K562 (cell line): ENCODE results near the gene CATSPER1. TPM values are rescaled to one million over a fixed set of nuclear protein-coding genes. Genes with fewer than 3 reads are reported as not detected.
A peak's percentile ranks its signal among the peaks of the same experiment; 100 is the strongest.

Source experiments
- CREBBP ChIP-seq: IDR thresholded peaks from one replicate; pipeline ENCODE4 v1.6.1; 2012; ENCODE audit warnings: low read depth, mild to moderate bottlenecking, control low read depth, inconsistent platforms, low read length
- CTBP1 ChIP-seq: fragments of 450-650 bp; IDR thresholded peaks from 2 replicates; pipeline ENCODE4 v1.6.1; 2016; ENCODE audit warnings: borderline replicate concordance
- CTCFL ChIP-seq: IDR thresholded peaks from 2 replicates; pipeline ENCODE4 v1.6.1; 2011; ENCODE audit warnings: borderline replicate concordance, low read depth, mild to moderate bottlenecking, moderate library complexity, low read length; ENCODE audit not compliant: insufficient read depth, poor library complexity, severe bottlenecking
- DNMT1 ChIP-seq: fragments of 450-650 bp; IDR thresholded peaks from 2 replicates; pipeline ENCODE4 v1.6.1; 2016; ENCODE audit warnings: antibody characterized with exemption, mild to moderate bottlenecking
- FOXP1 ChIP-seq: sonication (generic); formaldehyde crosslinking; IDR thresholded peaks from 2 replicates; pipeline ENCODE4 v1.8.0; 2022; ENCODE audit warnings: mild to moderate bottlenecking, missing genetic modification reagents
- MYC ChIP-seq, 2 experiments: fragments of 250-450 bp in 1 of 2; sonication (Bioruptor Pico) in 1 of 2; IDR thresholded peaks; 2 replicates each; pipeline versions ENCODE4 v1.5.1 to v1.6.1; 2012 to 2021; ENCODE audit warnings: low read depth in 2 of 2, borderline replicate concordance in 1 of 2, improper control_type of control experiment in 1 of 2, low read length in 1 of 2, mild to moderate bottlenecking in 1 of 2, moderate library complexity in 1 of 2
- SMAD4 ChIP-seq: fragments of 250-450 bp; sonication (Bioruptor Pico); conservative IDR thresholded peaks from 2 replicates; pipeline ENCODE4 v1.8.0; 2021; ENCODE audit warnings: inconsistent platforms, mild to moderate bottlenecking, moderate library complexity
- TFAM ChIP-seq: fragments of 250-450 bp; sonication (Bioruptor Pico); conservative IDR thresholded peaks from 2 replicates; pipeline ENCODE4 v1.5.0; 2021; ENCODE audit warnings: mild to moderate bottlenecking, moderate library complexity
- TGIF2 ChIP-seq: sonication (generic); formaldehyde crosslinking; IDR thresholded peaks from 2 replicates; pipeline ENCODE4 v1.8.1; 2022; ENCODE audit warnings: mild to moderate bottlenecking, missing genetic modification reagents, moderate library complexity
- ZKSCAN8 ChIP-seq: fragments of 200-800 bp; sonication (Bioruptor generic); IDR thresholded peaks from 2 replicates; pipeline ENCODE4 v1.6.1; 2016; ENCODE audit warnings: missing genetic modification characterization, missing compliant biosample characterization
- ZNF175 ChIP-seq: fragments of 200-800 bp; sonication (Bioruptor generic); IDR thresholded peaks from 2 replicates; pipeline ENCODE4 v1.6.1; 2016; ENCODE audit warnings: low read depth, mild to moderate bottlenecking, missing genetic modification characterization, missing compliant biosample characterization
- ZNF277 ChIP-seq: fragments of 250-450 bp; sonication (Bioruptor Pico); IDR thresholded peaks from 2 replicates; pipeline ENCODE4 v1.8.0; 2022; ENCODE audit warnings: inconsistent platforms, mild to moderate bottlenecking, moderate library complexity, borderline replicate concordance
- ZNF3 ChIP-seq: fragments of 250-450 bp; sonication (Bioruptor Pico); IDR thresholded peaks from 2 replicates; pipeline ENCODE4 v1.5.0; 2021; ENCODE audit warnings: mild to moderate bottlenecking, moderate library complexity
- polyA plus RNA-seq, 8 experiments: library from polyadenylated mRNA; depleted of rRNA in 4 of 8; stranded (reverse) in 5 of 8; unstranded in 3 of 8; fragments of >200 nt; fragmentation: Nextera tagmentation in 2 of 8; fragmentation: Illumina TruSeq in 1 of 8; extraction: Ambion mirVana in 2 of 8; extraction: Trizol in 1 of 8; gene quantifications; 2 replicates each; pipeline versions ENCODE4 v1.2.1 to v1.2.3, GENCODE V29; 2011 to 2014; ENCODE audit warnings: inconsistent platforms in 1 of 8, missing spikeins in 1 of 8
- total RNA-seq, 7 experiments: library from RNA; depleted of rRNA in 6 of 7; stranded (reverse); fragments of >200 nt in 6 of 7; fragmentation: Illumina TruSeq in 2 of 7; extraction: Trizol in 2 of 7; gene quantifications; 2 replicates each; pipeline versions ENCODE4 v1.2.1 to v1.2.3, GENCODE V29; 2011 to 2021; ENCODE audit warnings: low replicate concordance in 1 of 7
- TF ChIP-seq, protein P1 (sequence below): sonication (generic); formaldehyde crosslinking; IDR thresholded peaks from 2 replicates; pipeline ENCODE4 v1.9.0; 2022; ENCODE audit warnings: mild to moderate bottlenecking, missing genetic modification reagents
- TF ChIP-seq, protein P2 (sequence below): fragments of 250-450 bp; sonication (Bioruptor Pico); IDR thresholded peaks from 2 replicates; pipeline ENCODE4 v1.4.0; 2020

CATSPER1 gene
- total and polyA plus RNA-seq, 9 of the 15 experiments (the other 6 are each of a cell fraction or from before 2014, with no cell fraction given), result 0.21 to 3.3 (median 0.76) TPM

DNA sequence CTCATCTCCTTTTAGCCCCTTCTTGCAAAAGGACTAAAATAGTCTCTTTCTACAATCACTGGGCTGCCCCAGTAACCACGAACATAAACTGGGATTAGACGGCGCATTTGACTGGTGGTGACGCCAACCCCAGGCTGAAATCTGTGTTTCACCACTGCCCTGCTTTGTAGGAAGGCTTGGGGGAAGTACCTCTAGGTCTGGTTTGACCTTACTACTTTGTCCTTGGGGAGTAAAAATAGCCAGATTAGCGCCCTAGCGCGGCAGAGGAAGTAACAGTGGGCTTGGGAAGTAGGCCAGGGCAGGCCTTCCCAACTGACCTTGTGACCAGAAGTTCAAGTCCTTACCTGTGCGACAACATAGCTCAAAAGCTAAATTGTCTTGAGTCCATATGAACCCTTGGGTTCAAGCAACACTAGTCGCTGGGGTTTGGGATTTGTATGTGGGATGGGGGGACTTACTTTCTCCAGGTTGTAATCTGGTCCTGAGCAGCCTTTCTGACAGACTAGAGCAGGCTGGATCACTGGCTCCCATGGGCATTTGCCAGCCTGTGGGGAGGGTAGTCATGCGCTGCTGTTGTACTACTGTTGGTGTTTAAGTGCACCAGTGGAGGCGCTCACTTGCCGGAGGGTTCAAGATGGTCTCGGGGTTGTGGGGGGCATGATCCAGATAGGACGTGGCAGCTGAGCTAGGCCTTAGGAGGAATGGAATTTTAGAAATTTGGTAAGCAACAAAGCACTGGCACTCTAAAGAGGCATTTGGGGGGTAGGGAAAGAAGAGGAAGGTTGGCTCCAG is 42.8 kb upstream of the CATSPER1 start (continued):
- no peak for TF ChIP-seq TGIF2 (CRISPR knock-in tag)
- no peak for TF ChIP-seq DNMT1
- peak; percentile 1 for TF ChIP-seq CTCFL
- TF ChIP-seq MYC (IDR thresholded peaks at IDR 0.05; ENCODE audit: low read depth, low read length), result no peak
- peak; percentile 61; the same call in 1 of the 2 replicates for TF ChIP-seq MYC (CRISPR knock-in tag; IDR thresholded peaks at IDR 0.05; ENCODE audit: borderline replicate concordance, low read depth)
- no peak for TF ChIP-seq ZNF277
- TF ChIP-seq, protein P1, sequence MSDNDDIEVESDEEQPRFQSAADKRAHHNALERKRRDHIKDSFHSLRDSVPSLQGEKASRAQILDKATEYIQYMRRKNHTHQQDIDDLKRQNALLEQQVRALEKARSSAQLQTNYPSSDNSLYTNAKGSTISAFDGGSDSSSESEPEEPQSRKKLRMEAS (CRISPR knock-in tag), result no peak
- TF ChIP-seq FOXP1 (CRISPR knock-in tag), result no peak
- TF ChIP-seq TFAM (CRISPR knock-in tag), result no peak
- TF ChIP-seq CTBP1, result peak; percentile 23; the same call in 1 of the 2 replicates
- no peak for TF ChIP-seq ZNF3 (CRISPR knock-in tag)
- no peak for TF ChIP-seq ZKSCAN8 (CRISPR knock-in tag)
- TF ChIP-seq SMAD4, result no peak
- TF ChIP-seq ZNF175 (CRISPR knock-in tag), result no peak
- TF ChIP-seq, protein P2, sequence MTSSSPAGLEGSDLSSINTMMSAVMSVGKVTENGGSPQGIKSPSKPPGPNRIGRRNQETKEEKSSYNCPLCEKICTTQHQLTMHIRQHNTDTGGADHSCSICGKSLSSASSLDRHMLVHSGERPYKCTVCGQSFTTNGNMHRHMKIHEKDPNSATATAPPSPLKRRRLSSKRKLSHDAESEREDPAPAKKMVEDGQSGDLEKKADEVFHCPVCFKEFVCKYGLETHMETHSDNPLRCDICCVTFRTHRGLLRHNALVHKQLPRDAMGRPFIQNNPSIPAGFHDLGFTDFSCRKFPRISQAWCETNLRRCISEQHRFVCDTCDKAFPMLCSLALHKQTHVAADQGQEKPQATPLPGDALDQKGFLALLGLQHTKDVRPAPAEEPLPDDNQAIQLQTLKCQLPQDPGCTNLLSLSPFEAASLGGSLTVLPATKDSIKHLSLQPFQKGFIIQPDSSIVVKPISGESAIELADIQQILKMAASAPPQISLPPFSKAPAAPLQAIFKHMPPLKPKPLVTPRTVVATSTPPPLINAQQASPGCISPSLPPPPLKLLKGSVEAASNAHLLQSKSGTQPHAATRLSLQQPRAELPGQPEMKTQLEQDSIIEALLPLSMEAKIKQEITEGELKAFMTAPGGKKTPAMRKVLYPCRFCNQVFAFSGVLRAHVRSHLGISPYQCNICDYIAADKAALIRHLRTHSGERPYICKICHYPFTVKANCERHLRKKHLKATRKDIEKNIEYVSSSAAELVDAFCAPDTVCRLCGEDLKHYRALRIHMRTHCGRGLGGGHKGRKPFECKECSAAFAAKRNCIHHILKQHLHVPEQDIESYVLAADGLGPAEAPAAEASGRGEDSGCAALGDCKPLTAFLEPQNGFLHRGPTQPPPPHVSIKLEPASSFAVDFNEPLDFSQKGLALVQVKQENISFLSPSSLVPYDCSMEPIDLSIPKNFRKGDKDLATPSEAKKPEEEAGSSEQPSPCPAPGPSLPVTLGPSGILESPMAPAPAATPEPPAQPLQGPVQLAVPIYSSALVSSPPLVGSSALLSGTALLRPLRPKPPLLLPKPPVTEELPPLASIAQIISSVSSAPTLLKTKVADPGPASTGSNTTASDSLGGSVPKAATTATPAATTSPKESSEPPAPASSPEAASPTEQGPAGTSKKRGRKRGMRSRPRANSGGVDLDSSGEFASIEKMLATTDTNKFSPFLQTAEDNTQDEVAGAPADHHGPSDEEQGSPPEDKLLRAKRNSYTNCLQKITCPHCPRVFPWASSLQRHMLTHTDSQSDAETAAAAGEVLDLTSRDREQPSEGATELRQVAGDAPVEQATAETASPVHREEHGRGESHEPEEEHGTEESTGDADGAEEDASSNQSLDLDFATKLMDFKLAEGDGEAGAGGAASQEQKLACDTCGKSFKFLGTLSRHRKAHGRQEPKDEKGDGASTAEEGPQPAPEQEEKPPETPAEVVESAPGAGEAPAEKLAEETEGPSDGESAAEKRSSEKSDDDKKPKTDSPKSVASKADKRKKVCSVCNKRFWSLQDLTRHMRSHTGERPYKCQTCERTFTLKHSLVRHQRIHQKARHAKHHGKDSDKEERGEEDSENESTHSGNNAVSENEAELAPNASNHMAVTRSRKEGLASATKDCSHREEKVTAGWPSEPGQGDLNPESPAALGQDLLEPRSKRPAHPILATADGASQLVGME (CRISPR knock-in tag), result no peak
- no peak for TF ChIP-seq CREBBP
